Panc1 (cell line): ENCODE data around the gene CHSY1.

Experiments used
- CTCF ChIP-seq: fragments of 450-650 bp; IDR thresholded peaks from 2 replicates; pipeline ENCODE4 v1.5.1; 2017; ENCODE audit warnings: mild to moderate bottlenecking
- POLR2AphosphoS5 ChIP-seq: IDR thresholded peaks from 2 replicates; pipeline ENCODE4 v1.6.1; 2012; ENCODE audit warnings: mild to moderate bottlenecking, low read depth, low read length, moderate library complexity
- REST ChIP-seq, 2 experiments: IDR thresholded peaks; 2 replicates each; pipeline ENCODE4 v1.6.1; 2011 to 2012; ENCODE audit warnings: low read depth in 2 of 2, control low read depth in 1 of 2, low read length in 1 of 2, mild to moderate bottlenecking in 1 of 2, moderate library complexity in 1 of 2; ENCODE audit not compliant: insufficient read depth in 1 of 2
- TCF7L2 ChIP-seq: IDR thresholded peaks from 2 replicates; pipeline ENCODE4 v1.6.1; 2011; ENCODE audit warnings: mild to moderate bottlenecking, low read depth, low read length, inconsistent platforms

GRCh38 chr15:101185336-101185735 is 66.5 kb downstream of the CHSY1 start:
- no peak for TF ChIP-seq CTCF
- no peak for TF ChIP-seq POLR2AphosphoS5
- no peak for TF ChIP-seq TCF7L2
- TF ChIP-seq REST (IDR thresholded peaks at IDR 0.05; ENCODE audit: insufficient read depth in 1 of 2, low read depth in 2 of 2, low read length in 1 of 2): no peak
